Ectodermal cell (in vitro differentiated cells): ENCODE data around the gene QSOX1.

Experiments
- H3K27ac ChIP-seq: 2 replicates; pipeline ENCODE4 v1.7.0; 2013; ENCODE audit warnings: mild to moderate bottlenecking, low read depth, low read length; ENCODE audit not compliant: insufficient read depth, poor library complexity, severe bottlenecking
- H3K27me3 ChIP-seq: 2 replicates; pipeline ENCODE4 v1.7.0; 2013; ENCODE audit warnings: mild to moderate bottlenecking, low read length; ENCODE audit not compliant: insufficient read depth, control insufficient read depth, poor library complexity, severe bottlenecking
- H3K36me3 ChIP-seq: one replicate; pipeline ENCODE4 v1.7.0; 2013; ENCODE audit warnings: low read length; ENCODE audit not compliant: control insufficient read depth, insufficient read depth
- H3K4me1 ChIP-seq: one replicate; pipeline ENCODE4 v1.7.0; 2013; ENCODE audit warnings: low read length; ENCODE audit not compliant: control insufficient read depth, insufficient read depth
- H3K4me3 ChIP-seq: 2 replicates; pipeline ENCODE4 v1.7.0; 2013; ENCODE audit warnings: low read depth, low read length, control low read depth; ENCODE audit not compliant: insufficient read depth
- H3K9me3 ChIP-seq: 2 replicates; pipeline ENCODE4 v1.7.0; 2013; ENCODE audit warnings: mild to moderate bottlenecking, low read length, moderate library complexity; ENCODE audit not compliant: control insufficient read depth
- WGBS, 2 experiments: methylation state at CpG; one replicate each; pipeline ENCODE4 v1.1.7; 2013; ENCODE audit warnings: missing lambda C conversion rate in 2 of 2; 5-methylcytosine and 5-hydroxymethylcytosine counted together

Gene QSOX1

DNA sequence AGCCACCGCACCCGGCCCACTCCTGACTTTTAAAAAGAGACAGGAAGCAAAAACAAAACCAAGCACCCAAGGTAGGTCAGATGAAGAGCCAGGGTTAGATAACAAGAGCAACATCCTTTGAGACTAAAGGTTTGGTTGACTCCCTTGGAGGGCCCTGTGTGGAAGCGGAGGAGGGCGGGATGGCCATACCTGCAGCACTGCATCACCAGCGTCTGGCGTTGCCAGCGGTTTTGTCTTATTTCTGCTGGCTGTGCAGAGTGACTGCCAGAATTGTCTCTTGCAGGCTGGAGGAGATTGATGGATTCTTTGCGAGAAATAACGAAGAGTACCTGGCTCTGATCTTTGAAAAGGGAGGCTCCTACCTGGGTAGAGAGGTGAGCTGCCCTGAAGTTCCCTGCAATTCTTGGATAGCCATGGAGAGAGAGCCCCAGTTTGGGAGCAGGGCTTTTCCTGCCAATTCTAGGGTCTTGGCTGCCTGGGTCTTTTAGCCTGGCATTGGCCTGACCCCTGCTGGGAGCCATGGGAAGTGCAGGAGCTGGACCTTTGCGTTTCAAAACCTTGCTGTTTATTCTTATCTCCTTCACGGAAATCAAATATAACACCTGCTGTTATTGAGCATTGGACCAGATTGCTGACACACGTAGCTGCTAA, 24.0 kb downstream of the QSOX1 start:
- no peaks in the 10 kb centered on the region for H3K27me3 ChIP-seq
- H3K4me1 ChIP-seq, result no peaks in the 10 kb centered on the region
- no peaks in the 10 kb centered on the region for H3K36me3 ChIP-seq
- WGBS, 2 experiments, result 82 to 85% methylated on average over 12 of the region's 12 CpGs
- no peaks in the 10 kb centered on the region for H3K9me3 ChIP-seq
- no peak overlapping the region for H3K27ac ChIP-seq
- H3K4me3 ChIP-seq, result no peak overlapping the region

- H3K4me3 ChIP-seq, result no peak overlapping the region
- WGBS, 2 experiments, result 94 to 95% methylated on average over 12 of the region's 12 CpGs
- H3K4me1 ChIP-seq, result no peaks in the 10 kb centered on the region
- H3K27ac ChIP-seq, result no peak overlapping the region
- no peaks in the 10 kb centered on the region for H3K36me3 ChIP-seq
- H3K27me3 ChIP-seq, result no peaks in the 10 kb centered on the region
- no peaks in the 10 kb centered on the region for H3K9me3 ChIP-seq
Measured at GRCh38 chr1:180179162-180179957, 24.7 kb downstream of the QSOX1 start.

DNA sequence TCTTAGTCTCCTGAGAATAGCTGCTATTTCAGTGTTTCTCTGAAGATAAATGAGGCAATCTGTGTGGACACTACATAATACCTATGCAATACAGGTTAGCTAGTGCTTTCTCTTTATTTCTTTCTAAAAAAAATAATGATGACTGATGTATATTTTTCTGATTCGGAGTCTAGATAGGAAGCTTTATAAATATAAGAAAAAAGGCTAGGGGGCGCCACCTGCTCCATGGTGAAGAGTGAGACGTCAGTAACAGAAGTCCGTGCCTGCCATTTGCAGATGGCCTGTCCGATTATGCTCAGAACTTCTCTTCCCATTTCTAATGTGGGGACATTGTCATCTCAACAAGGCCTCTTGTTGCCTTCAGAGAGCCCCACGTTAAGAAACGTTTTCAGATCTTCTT, 26.4 kb downstream of the QSOX1 start:
- H3K27me3 ChIP-seq, result no peaks in the 10 kb centered on the region
- H3K36me3 ChIP-seq, result no peaks in the 10 kb centered on the region
- no peaks in the 10 kb centered on the region for H3K4me1 ChIP-seq
- H3K9me3 ChIP-seq, result no peaks in the 10 kb centered on the region
- H3K4me3 ChIP-seq, result no peak overlapping the region
- WGBS, 2 experiments, result 79 to 80% methylated on average over 7 of the region's 7 CpGs
- no peak overlapping the region for H3K27ac ChIP-seq

GRCh38 chr1:180181996-180182642, 27.4 kb downstream of the QSOX1 start:
- WGBS, 2 experiments, result 91% methylated on average over 23 of the region's 23 CpGs
- H3K9me3 ChIP-seq, result no peaks in the 10 kb centered on the region
- H3K27ac ChIP-seq, result no peak overlapping the region
- no peak overlapping the region for H3K4me3 ChIP-seq
- H3K27me3 ChIP-seq, result no peaks in the 10 kb centered on the region
- no peaks in the 10 kb centered on the region for H3K4me1 ChIP-seq
- H3K36me3 ChIP-seq, result no peaks in the 10 kb centered on the region

DNA sequence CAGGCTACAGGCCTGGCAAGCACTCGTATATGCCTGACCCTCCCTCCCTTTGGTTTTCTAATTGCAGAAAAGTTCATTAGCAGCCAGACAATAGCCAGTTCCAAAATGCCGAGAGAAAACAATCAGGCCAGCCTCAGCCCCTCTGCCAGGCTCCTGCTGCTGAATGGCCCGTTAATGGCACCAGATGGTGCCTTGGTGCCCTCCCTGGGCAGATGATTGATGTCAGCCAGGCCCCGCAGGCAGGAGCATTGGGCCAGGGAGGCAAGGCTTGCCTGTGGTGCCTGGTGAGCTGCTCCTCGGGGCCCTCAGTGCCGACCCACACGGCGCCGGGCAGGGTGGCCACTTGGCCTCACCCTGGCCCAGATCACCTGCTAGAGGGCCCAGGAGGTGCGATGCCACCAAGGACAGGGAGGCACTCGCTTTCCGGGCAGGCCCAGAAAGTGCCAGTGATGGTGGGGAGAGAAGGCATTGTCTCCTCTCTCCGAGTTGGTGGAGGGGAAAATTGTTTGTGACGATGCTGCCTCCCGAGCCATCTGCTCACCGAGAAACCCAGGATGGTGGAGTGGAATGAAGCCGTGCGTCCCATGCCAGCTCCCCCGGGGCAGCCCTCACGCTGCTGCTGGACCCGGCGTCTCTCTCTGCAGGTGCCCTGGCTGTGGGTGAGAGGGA, 28.1 kb downstream of the QSOX1 start:
- Histone ChIP-seq H3K9me3 (no peaks in the 10 kb centered on the region), H3K27me3 (no peaks in the 10 kb centered on the region), H3K36me3 (no peaks in the 10 kb centered on the region), H3K4me3 (no peak overlapping the region), H3K27ac (no peak overlapping the region), H3K4me1 (no peaks in the 10 kb centered on the region)
- 88 to 89% methylated on average over 21 to 22 of the region's 22 CpGs for WGBS, 2 experiments

DNA sequence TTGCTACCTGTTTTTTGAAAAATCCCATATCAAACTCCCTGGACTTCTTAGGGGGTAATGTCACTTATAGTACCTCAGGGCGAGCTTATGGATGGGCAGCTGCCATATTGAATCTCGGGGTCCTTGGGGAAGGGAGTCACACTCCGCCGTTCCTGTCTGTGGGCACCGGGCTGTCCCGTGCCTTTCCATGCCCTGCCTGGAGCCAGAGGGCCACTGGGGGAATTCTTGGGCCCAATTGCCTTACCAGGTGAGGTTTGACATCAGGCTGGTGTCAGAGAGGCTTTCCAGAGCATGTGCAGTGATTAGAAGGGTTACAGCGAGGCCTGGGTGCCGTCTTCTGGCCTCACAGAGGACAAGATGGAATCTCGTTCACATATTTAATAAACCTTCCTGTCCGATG, 28.8 kb downstream of the QSOX1 start:
- no peaks in the 10 kb centered on the region for H3K36me3 ChIP-seq
- H3K4me3 ChIP-seq, result no peak overlapping the region
- no peaks in the 10 kb centered on the region for H3K9me3 ChIP-seq
- H3K4me1 ChIP-seq, result no peaks in the 10 kb centered on the region
- no peaks in the 10 kb centered on the region for H3K27me3 ChIP-seq
- no peak overlapping the region for H3K27ac ChIP-seq
- WGBS, 2 experiments, result 94 to 96% methylated on average over 10 of the region's 10 CpGs

DNA sequence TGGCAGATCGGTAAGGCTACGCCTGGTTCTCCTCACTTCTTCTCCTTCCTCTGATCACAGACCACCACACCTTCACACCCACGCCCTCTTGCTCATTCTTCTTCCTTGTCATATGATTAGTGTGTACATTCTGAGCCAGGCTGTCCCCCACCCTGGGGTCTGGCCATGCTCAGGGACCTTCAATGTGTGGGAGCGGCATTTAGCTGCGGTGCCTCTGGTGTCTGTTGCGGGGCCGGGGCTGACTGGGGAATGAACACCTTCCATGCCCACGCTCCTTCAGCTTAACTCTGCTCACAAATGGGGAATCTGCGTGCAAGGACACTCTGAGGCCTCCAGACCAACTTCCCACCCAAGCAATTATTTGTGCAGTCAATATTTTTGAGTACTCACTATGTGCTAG, 29.4 kb downstream of the QSOX1 start:
- WGBS, 2 experiments, result 95 to 97% methylated on average over 9 of the region's 9 CpGs
- Histone ChIP-seq H3K36me3 (no peaks in the 10 kb centered on the region), H3K9me3 (no peaks in the 10 kb centered on the region)

GRCh38 chr1:180185281-180185680, 30.6 kb downstream of the QSOX1 start:
- H3K27ac ChIP-seq, result no peak overlapping the region
- no peaks in the 10 kb centered on the region for H3K9me3 ChIP-seq
- WGBS, 2 experiments, result 92 to 94% methylated on average over 5 of the region's 5 CpGs
- H3K4me3 ChIP-seq, result no peak overlapping the region
- H3K27me3 ChIP-seq, result no peaks in the 10 kb centered on the region
- no peaks in the 10 kb centered on the region for H3K4me1 ChIP-seq
- no peaks in the 10 kb centered on the region for H3K36me3 ChIP-seq

More for the DNA sequence above, 29.4 kb downstream of the QSOX1 start:
- no peaks in the 10 kb centered on the region for H3K27me3 ChIP-seq
- no peaks in the 10 kb centered on the region for H3K4me1 ChIP-seq
- H3K27ac ChIP-seq, result no peak overlapping the region
- H3K4me3 ChIP-seq, result no peak overlapping the region

GRCh38 chr1:180185971-180186645, 31.4 kb downstream of the QSOX1 start:
- no peak overlapping the region for H3K4me3 ChIP-seq
- 92 to 93% methylated on average over 9 of the region's 9 CpGs for WGBS, 2 experiments
- H3K4me1 ChIP-seq, result no peaks in the 10 kb centered on the region
- no peaks in the 10 kb centered on the region for H3K9me3 ChIP-seq
- no peak overlapping the region for H3K27ac ChIP-seq
- H3K27me3 ChIP-seq, result no peaks in the 10 kb centered on the region
- H3K36me3 ChIP-seq, result no peaks in the 10 kb centered on the region
